PC-9 (cell line): ENCODE measurements around the gene DLAT.

Experiments
- EZH2 ChIP-seq: fragments of 200-600 bp; sonication (generic); IDR thresholded peaks from 2 replicates; pipeline ENCODE4 v1.8.0; 2017; ENCODE audit warnings: antibody characterized with exemption, low read depth
- TF ChIP-seq, protein P1 (sequence below): fragments of 200-600 bp; sonication (generic); conservative IDR thresholded peaks from 2 replicates; pipeline ENCODE4 v1.6.1; 2017; ENCODE audit warnings: mixed run types, antibody characterized with exemption, mild to moderate bottlenecking, moderate library complexity

DNA sequence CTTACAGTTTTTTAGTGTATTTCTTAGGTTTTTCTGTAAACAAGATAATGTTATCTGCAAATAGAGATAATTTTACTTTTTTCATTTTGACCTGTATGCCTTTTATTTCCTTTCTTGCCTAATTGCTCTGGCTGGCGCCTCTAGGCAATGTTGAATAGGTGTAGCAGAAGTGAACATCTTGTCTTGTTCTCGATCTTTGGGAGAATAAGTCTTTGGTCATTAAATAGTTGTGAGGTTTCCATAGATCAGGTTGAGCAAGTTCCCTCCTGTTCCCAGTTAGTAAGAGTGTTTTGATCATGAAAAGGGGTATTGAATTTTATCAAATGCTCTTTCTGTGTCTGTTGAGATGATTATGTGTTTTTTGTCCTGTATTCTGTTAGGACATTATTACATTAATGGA is 24.6 kb downstream of the DLAT start:
- TF ChIP-seq, protein P1, sequence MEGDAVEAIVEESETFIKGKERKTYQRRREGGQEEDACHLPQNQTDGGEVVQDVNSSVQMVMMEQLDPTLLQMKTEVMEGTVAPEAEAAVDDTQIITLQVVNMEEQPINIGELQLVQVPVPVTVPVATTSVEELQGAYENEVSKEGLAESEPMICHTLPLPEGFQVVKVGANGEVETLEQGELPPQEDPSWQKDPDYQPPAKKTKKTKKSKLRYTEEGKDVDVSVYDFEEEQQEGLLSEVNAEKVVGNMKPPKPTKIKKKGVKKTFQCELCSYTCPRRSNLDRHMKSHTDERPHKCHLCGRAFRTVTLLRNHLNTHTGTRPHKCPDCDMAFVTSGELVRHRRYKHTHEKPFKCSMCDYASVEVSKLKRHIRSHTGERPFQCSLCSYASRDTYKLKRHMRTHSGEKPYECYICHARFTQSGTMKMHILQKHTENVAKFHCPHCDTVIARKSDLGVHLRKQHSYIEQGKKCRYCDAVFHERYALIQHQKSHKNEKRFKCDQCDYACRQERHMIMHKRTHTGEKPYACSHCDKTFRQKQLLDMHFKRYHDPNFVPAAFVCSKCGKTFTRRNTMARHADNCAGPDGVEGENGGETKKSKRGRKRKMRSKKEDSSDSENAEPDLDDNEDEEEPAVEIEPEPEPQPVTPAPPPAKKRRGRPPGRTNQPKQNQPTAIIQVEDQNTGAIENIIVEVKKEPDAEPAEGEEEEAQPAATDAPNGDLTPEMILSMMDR, result no peak
- TF ChIP-seq EZH2, result no peak
